NCI-H1092 treated with DMSO at 0.1 percent for 48 hours (cell line): ENCODE measurements around the gene DBT.
A peak's percentile ranks its signal among the peaks of the same experiment; 100 is the strongest.
"Not testable (repeated sequence)": the region's sequence is repeated elsewhere in the genome, so short reads cannot be mapped to it uniquely, and the experiment has no call there.

Source experiments
- DNase-seq: peaks from one replicate; lab custom pipeline; 2025; lab: John Stamatoyannopoulos, UW

DBT gene

DNA sequence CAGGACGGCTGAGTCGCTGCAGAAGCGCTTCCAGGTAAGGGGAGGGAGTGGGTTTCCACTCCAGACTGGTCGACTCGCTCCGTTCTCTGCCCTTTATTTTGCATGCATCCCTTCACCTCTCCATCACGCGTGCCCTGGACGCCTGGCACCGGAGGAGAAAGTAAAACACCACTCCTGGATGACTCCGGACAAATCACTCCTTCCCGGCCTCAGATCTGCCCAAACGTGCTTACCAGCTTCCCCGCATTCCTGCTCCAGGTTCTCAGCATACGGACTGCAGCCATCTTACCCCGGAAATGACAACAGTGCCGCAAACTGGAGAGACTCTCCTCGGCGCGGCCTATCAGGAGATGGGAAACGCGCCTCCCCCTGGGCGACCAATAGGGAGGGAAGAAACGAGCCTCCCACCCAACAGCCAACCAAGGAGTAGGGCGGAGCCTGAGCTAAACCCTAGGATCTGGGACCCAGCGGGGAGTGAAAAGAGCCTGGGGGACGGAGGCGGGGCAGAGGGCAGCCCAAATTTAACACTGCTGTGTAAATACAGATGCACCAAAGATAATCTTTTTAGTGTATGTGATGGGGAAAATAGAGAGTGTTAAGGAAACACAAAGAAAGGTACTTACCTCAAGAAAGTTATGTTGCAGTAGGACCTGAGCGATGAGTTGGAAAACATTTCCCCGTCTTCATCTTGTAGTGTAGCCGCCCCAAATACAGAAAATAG is at the start of gene DBT:
Gene DBT (minus strand): TSS at position 298 of the 721 bp plus-strand sequence. CDS start 14 bp downstream, at position 284.
- peak; percentile 93 for DNase-seq

DNA sequence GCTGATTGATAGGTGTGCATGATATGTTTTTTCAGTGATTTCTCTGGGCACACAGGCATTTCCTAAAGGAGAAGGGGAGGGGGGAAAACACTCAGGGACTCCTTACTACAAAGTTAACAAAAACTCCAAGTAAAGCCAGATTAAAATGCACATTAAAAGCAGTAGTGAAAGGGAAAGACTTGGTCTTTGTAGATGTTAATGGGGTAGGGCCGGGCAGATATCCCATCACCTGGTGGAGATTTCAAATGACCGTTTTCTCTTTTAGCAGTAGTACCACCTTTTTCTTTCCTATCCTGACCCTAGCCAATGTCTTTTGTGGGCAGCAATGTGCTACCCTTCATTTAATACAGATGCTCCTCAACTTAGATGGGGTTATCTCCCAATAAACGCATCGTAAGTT is 48.9 kb upstream of the DBT start:
- no peak for DNase-seq

DNA sequence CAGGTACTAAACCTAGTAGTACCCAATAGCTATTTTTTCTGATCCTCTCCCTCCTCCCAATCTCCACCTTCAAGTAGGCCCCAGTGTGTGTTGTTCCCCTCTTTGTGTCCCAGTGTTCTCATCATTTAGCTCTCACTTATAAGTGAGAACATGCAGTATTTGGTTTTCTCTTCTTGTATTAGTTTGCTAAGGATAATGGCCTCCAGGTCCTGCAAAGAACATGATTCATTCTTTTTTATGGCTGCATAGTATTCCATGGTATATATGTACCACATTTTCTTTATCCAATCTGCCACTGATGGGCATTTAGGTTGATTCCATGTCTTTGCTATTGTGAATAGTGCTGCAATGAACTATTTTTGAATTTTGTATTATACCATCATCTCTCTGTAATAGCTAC is 47.4 kb upstream of the DBT start:
- DNase-seq: not testable (repeated sequence)

DNA sequence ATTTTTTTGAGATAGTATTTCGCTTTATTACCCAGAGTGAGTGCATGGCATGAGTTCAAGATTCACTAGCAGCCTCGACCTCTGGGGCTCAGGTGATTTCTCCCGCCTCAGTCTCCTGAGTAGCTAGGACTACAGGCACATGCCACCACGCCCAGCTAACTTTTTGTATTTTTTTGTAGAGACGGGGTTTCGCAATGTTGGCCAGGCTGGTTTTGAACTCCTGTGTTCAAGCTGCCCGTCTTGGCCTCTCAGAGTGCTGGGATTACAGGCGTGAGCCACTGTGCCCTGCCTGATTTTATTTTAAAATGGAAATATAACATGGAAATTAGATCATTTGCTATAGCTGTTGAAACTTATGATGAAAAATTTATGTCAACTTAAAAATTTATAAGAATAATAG is 46.5 kb upstream of the DBT start:
- no peak for DNase-seq

DNA sequence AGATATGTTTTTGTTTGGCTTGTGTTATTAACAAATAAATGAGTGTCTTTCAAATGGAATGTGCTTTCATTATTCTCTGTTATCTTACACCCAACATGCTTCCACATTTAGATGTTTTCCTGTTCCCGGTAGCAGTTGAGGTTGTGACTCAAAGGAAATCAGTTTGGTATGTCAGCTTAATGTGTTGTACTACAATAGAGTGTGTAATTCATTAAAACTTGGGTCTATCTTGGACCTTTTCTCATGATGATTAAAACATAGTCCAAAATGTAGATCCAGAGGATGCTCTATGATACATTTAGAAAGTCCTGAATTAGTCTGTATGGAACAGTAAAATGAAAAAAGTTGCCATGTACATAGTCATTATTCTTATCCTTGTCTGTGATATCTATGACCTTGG is 43.1 kb upstream of the DBT start:
- no peak for DNase-seq

DNA sequence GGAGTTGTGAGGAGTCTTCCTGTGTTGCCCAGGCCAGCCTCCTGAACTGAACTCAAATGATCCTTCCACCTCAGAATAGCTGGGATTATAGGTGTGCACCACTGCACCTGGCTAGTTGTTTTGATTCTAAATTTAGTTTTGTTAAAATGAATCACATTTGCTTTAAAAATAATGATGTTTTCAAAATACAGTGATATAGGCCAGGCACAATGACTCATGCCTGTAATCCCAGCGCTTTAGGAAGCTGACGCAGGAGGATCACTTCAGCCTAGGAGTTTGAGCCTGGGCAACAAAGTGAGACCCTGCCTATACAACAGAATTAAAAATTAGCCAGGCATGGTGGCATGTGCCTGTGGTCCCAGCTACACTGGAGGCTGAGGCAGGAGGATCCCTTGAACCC is 40.7 kb upstream of the DBT start:
- no peak for DNase-seq

DNA sequence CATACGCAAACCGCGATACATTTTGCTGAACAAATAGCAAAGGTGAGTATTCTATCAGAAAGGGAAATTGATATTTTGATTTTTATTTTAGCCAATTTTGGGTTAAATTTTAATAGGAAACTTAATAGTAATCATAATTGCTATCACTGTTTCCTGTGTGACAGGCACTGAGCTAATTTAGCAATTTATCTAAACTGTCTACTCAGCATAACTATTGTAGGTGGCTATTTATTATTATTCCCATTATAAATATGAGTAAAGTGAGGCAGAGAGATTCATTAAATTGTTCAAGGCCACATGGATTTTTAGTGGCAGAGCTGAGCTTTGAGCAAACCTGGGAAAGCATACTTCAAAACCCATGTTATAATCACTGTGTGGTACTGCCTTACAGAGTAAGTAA is 37.5 kb upstream of the DBT start:
- DNase-seq: no peak

DNA sequence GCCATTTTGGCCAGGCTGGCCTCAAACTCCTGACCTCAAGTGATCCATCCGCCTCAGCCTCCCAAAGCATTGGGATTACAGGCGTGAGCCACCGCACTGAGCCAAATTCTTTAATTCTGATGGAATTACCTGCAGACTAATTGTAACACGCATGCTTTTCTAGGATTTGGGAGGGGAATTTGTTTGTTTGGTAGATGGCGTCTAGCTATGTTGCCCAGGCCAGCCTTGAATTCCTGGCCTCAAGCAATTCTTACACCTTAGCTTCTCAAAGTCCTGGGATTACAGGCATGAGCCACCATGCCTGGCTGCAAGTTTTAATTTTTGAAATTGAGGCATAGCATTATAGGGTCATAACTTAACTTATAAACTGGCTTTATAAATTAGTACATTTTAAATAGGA is 35.0 kb upstream of the DBT start:
- DNase-seq: no peak

DNA sequence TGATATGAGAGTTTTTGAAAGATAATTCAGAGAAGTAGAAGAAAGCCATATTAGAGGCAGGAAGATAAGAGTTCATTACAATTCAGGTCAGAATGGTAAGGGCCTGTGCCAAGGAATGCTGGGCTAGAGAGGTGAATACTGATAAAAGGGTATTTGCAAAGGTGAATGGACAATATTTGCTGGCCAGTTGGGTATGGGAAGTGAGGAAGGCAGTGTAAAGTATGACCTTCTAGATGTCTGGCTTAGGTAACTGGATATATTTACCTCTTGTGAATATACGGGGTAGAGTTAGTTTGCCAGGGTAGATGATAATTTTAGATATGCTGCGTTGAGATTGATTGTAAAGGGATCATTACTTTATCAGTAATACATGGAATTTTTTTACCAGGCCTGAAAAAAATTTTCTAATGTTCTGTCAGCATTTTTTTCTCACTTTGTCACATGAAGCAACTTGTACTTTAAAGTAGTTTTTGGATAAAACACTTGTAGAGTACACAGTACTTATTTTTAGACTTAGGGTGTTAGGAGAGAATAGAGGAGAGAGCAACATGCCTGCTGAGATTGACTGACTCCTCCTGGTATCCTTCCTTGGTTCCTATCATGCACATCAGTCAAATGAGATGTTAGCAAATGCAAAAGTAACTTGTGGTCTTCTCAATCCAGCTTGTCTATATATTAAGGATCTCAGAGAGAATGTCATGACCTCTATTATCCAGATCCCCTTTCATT is 30.5 kb upstream of the DBT start:
- DNase-seq: no peak

DNA sequence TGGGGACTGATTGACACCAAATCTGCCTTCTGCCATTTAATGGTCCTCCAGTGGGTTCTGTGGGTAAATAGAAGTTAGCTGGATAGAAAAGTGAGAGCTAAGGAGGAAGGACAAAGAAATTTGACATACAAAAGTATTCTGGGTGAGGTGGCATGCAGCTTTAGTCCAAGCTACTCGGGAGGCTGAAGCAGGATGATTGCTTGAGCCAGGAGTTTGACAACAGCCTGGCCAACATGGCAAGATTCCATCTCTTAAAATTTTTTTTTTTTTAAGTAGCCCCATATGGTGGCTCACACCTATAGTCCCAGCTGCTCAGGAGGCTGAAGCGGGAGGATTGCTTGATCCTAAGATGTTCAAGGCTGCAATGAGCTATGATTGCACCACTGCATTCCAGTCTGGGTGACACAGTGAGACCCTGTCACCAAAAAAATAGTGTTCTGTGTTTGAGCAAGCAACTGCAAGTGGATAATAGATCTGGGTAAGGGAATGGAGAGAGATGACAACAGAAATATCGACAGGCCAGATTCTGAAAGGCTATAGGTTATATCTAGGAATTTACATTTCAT is 29.8 kb upstream of the DBT start:
- DNase-seq: no peak

DNA sequence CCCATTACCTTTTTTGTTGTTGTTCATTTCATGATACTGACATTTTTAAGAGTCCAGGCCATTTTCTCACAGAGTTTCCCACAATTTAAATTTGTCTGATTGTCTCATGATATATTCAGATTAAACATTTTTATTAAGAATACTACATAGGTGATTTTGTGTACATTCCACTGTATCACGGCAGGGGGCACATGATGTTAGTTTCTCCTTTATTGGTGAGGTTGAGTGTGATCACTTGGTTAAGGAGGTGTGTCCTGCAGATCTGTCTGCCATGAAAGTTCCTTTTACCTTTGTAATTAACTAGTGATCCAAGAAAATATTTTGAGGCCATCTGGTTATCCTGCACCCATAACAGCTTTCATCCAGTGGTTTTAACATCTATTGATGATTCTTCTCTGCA is 28.2 kb upstream of the DBT start:
- no peak for DNase-seq

DNA sequence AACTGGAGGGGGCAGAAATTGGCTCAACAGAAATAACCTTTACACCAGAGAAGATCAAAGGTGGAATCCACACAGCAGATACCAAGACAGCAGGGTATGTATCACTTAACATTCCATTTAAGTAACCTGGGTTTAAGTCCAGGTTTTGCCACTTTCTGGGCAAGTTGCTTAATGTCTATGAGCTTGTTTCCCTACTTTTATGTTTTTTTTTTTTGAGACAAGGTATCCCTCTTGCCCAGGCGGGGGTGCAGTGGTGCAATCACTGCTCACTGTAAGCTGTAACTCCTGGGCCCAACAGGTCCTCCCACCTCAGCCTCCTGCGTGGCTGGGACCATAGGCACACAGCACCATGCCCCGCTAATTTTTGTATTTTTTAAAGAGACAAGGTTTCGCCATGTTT is 18.6 kb upstream of the DBT start:
- DNase-seq: no peak

DNA sequence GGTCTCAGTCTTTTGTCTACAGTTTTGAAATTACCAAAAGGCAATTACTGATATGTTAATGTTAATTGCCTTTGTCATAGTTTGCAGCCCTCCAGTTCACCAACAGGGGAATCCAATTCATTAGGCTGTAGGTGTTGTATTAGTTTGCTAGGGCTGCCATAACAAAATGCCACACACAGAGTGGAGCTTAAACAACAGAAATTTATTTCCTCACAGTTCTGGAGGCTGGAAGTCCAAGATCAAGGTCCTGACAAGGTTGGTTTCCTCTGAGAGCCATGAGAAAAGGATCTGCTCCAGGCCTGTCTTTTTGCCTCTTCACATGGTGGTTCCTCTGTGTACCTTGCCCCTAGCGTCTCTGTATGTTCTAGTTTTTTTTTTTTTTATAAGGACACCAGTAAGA is 17.6 kb upstream of the DBT start:
- DNase-seq: no peak

DNA sequence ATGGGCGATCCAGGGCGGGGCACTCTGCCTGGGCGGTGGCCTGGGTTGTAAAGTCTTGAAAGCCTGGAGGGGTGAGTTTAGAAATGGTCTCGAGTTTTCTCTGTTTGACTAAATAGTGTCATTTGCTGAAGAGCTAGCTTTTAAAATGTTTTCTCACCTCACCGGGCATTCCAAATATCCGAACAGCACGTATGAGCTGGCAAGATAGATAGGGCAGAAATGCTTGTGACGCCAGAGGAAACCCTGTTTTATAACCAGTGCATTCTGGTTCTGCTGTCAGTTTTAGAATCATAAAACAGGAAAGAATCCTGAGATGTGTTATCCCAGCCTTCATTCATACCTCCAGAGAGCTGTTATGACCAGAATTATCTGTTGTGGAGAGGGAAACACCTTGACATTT is 17.1 kb upstream of the DBT start:
- no peak for DNase-seq

DNA sequence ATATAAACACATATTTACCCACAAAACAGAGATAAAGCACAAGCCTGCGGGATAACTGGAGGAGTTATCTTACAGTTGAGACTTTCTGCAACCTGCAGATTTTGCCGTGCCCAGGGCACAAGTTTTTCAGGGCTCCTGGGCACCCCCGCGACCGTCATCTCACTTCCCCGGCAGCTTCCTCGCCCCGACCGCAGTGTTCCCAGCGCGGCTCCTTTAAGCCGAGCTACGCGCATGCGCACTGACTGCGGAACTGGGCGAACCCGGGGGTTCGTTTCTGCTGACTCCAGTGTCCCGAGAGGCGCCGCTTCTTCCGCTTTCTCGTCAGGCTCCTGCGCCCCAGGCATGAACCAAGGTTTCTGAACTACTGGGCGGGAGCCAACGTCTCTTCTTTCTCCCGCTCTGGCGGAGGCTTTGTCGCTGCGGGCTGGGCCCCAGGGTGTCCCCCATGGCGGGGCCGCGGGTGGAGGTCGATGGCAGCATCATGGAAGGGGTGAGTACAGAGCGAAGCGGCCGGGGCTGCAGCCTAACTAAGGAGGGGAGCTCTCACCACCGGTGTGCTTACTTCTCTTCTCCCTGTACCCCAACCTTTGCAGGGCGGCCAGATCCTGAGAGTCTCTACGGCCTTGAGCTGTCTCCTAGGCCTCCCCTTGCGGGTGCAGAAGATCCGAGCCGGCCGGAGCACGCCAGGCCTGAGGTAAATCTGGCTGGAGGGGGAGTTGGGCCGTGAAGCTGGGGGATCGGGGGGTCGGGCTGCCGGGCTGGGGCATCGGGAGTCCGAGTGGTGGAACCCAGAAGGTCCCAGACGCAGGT is 16.5 kb upstream of the DBT start, which contains the start of gene RTCA:
Gene RTCA (plus strand): TSS at position 286 of the 810 bp plus-strand sequence. CDS start 160 bp downstream, at position 446.
- peak; percentile 92 for DNase-seq

DNA sequence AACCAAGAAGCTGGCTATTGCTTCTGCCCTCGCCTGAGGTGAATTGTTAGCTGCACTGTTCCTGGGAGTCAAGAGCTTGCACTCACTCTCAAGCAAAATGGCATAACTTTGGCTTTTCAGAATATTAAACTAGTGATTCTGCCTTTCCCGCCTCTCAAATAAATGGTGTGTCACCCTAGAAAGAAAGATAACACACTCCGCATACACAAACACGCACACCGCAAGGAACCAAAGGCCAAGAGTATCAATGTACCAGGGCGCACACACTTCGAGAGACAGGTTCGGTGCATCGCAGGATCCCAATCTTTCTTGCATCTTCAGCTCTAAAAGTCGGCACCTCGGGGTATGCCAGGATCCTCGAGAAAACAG is 15.9 kb upstream of the DBT start:
- peak; percentile 69 for DNase-seq

DNA sequence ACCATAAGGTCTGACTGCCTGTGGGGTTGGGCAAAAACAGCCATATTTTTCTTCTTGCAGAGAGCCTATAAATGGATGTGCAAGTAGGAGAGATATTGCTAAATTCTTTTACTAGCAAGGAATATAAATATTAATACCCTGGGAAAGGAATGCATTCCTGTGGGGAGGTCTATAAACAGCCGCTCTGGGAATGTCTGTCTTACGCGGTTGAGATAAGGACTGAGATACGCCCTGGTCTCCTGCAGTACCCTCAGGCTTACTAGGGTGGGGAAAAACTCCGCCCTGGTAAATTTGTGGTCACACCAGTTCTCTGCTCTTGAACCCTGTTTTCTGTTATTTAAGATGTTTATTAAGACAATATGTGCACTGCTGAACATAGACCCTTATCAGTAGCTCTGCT is 14.4 kb upstream of the DBT start:
- DNase-seq: not testable (repeated sequence)

DNA sequence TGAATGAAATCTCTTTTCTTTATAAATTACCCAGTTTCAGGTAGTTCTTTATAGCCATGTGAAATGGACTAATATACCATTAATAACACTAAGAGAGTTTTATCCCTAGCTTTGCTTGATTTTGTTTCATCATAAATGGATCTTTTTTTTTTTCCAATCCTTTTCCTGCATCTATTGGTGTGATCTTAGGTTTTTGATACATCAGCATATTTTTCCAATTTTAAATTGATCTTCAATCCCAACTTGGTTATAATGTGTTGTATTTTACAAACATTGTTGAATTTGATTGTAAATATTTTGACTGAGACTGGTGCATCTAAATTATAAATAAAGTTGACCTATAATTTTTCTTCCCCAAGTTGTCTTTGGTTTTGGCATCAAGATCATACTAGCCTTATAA is 12.1 kb upstream of the DBT start:
- no peak for DNase-seq

DNA sequence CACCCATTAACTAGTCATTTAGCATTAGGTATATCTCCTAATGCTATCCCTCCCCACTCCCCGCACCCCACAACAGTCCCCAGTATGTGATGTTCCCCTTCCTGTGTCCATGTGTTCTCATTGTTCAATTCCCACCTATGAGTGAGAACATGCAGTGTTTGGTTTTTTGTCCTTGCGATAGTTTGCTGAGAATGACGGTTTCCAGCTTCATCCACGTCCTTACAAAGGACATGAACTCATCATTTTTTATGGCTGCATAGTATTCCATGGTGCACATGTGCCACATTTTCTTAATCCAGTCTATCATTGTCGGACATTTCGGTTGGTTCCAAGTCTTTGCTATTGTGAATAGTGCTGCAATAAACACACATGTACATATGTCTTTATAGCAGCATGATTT is 8.8 kb upstream of the DBT start:
- not testable (repeated sequence) for DNase-seq

DNA sequence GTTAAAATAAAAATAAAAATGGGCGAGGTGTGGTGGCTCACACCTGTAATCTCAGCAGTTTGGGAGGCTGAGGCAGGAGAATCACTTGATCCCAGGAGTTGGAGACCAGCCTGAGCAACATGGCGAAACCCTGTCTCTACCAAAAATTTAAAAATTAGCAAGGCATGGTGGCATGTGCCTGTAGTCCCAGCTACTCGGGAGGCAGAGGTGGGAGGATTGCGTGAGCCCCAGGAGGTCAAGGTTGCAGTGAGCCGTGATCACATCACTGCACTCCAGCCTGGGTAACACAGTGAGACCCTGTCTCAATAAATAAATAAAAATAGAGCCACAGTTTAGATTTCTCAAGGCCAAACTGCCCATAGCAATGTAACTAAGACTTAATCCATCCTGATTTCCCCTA is 6.6 kb upstream of the DBT start:
- not testable (repeated sequence) for DNase-seq

DNA sequence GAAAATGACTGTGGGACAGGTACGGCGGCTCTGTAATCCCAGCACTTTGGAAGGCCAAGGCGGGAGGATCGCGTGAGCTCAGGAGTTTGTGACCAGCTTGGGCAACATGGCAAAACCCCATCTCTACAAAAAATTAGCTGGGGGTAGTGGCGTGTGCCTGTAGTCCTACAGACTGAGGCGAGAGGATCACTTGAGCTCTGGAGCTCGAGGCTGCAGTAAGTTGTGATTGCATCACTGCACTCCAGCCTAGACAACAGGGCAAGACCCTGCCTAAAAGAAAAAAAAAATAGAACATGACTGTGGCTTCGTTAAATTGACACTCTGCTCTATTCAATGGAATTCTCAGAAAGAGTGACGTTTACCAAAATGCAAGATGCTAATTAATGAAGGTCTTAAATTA is 3.9 kb upstream of the DBT start:
- no peak for DNase-seq

DNA sequence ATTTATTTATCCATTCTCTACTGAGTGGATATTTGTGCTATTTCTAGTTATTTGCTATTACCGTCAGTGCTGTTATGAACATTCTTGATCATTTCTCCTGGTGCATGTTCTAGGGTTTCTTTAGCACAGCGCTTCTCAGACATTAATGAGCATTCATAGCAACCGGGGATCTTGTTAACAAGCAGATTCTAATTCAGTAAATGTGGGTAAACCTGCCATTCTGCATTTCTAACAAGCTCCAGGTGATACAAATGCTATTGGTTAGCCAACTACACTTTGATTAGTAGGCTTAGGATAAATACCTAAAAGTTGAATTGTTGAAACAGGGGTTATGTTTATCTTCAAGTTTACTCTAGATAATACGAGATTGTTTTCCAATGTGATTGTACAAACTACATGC is 3.3 kb upstream of the DBT start:
- no peak for DNase-seq

DNA sequence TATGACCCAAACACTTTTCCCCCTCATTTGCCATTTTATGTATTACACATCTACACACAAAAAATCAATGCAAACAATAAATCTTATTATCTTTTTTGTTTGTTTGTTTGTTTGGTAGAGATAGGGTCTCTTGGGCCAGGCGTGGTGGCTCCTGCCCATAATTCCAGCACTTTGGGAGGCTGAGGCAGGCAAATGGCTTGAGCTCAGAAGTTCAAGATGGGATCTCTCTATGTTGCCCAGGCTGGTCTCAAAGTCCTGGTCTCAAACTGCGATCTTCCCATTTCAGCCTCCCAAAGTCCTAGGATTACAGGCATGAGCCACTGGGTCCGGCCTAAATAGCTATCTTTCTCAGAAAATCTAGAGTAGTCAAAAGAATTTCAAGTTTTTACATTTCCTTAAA is 1.2 kb upstream of the DBT start:
- DNase-seq: no peak
